OCI-LY3 (cell line): Measurements from ENCODE around the gene ESPN.

Source experiments
- CTCF ChIP-seq: fragments of 200-600, 300-600 bp; sonication (generic); IDR thresholded peaks from 2 replicates; pipeline ENCODE4 v1.5.1; 2014; ENCODE audit warnings: antibody characterized with exemption, low read length, low read depth
- EZH2phosphoT487 ChIP-seq: fragments of 200-600 bp; shearing (Covaris generic); IDR thresholded peaks from 2 replicates; pipeline ENCODE4 v1.6.1; 2018; ENCODE audit warnings: antibody characterized with exemption, mixed run types, low read depth

GRCh38 chr1:6426972-6427350 lies 2.4 kb downstream of the ESPN start:
- TF ChIP-seq CTCF (no peak), EZH2phosphoT487 (no peak)
